Mucosa of rectum (tissue), 2 donors: ENCODE results near the gene RPN1.

ENCODE experiments used
- H3K27ac ChIP-seq, 2 donors: one replicate each; pipeline ENCODE4 v1.7.0; 2013; ENCODE audit warnings: inconsistent platforms in 2 of 2, low read depth in 2 of 2, low read length in 2 of 2
- H3K27me3 ChIP-seq, 2 donors: one replicate each; pipeline ENCODE4 v1.7.0; 2013; ENCODE audit warnings: low read length in 2 of 2; ENCODE audit not compliant: control insufficient read depth in 2 of 2, insufficient read depth in 2 of 2
- H3K36me3 ChIP-seq, 2 donors: one replicate each; pipeline ENCODE4 v1.7.0; 2013; ENCODE audit warnings: low read length in 2 of 2; ENCODE audit not compliant: control insufficient read depth in 2 of 2, insufficient read depth in 2 of 2
- H3K4me1 ChIP-seq, 2 donors: one replicate each; pipeline ENCODE4 v1.7.0; 2013; ENCODE audit warnings: low read length in 2 of 2, mild to moderate bottlenecking in 1 of 2; ENCODE audit not compliant: control insufficient read depth in 2 of 2, insufficient read depth in 2 of 2
- H3K4me3 ChIP-seq, 2 donors: one replicate each; pipeline ENCODE4 v1.7.0; 2013; ENCODE audit warnings: low read length in 2 of 2
- H3K9ac ChIP-seq, 2 donors: one replicate each; pipeline ENCODE4 v1.7.0; 2013; ENCODE audit warnings: low read length in 2 of 2, low read depth in 1 of 2, mild to moderate bottlenecking in 1 of 2
- H3K9me3 ChIP-seq, 2 donors: one replicate each; pipeline ENCODE4 v1.7.0; 2013; ENCODE audit warnings: low read length in 2 of 2; ENCODE audit not compliant: control insufficient read depth in 2 of 2
- donor health status: healthy.
- donor health status: Normal muscosa, but diverticular disease.

RPN1 gene

GRCh38 chr3:128650096-128651050 lies at the start of gene RPN1:
RPN1 (minus strand) TSS chr3:128650818; CDS start chr3:128650800, 18 bp downstream.
- no peaks in the 10 kb centered on the region for H3K36me3 ChIP-seq
- H3K27ac ChIP-seq = peak within 1 kb of the TSS; percentile 96 to 97
- H3K4me3 ChIP-seq = peak within 1 kb of the TSS; percentile 90 to 92
- peaks cover 7 to 8% of the 10 kb centered on the region in 2 donors for H3K4me1 ChIP-seq
- H3K27me3 ChIP-seq = no peaks in the 10 kb centered on the region
- no peaks in the 10 kb centered on the region for H3K9me3 ChIP-seq
- H3K9ac ChIP-seq = peak within 1 kb of the TSS; percentile 97

GRCh38 chr3:128698211-128699047 lies 47.8 kb upstream of the RPN1 start:
- no peaks in the 10 kb centered on the region for H3K4me1 ChIP-seq
- H3K4me3 ChIP-seq = peak overlapping the region; percentile 74 to 78
- H3K9me3 ChIP-seq = no peaks in the 10 kb centered on the region
- H3K27me3 ChIP-seq = no peaks in the 10 kb centered on the region
- peak overlapping the region; percentile 41 to 74 for H3K9ac ChIP-seq
- H3K36me3 ChIP-seq = no peaks in the 10 kb centered on the region
- H3K27ac ChIP-seq = peak overlapping the region; percentile 37 to 43

- no peaks in the 10 kb centered on the region for H3K36me3 ChIP-seq
- no peak overlapping the region for H3K9ac ChIP-seq
- no peaks in the 10 kb centered on the region for H3K9me3 ChIP-seq
- no peak overlapping the region for H3K4me3 ChIP-seq
- H3K27ac ChIP-seq = no peak overlapping the region
- no peaks in the 10 kb centered on the region for H3K27me3 ChIP-seq
- no peaks in the 10 kb centered on the region for H3K4me1 ChIP-seq
Measured at GRCh38 chr3:128697341-128697740, 46.7 kb upstream of the RPN1 start.

GRCh38 chr3:128693696-128694095 lies 43.1 kb upstream of the RPN1 start:
- H3K4me1 ChIP-seq = no peaks in the 10 kb centered on the region
- no peak overlapping the region for H3K27ac ChIP-seq
- H3K27me3 ChIP-seq = no peaks in the 10 kb centered on the region
- no peak overlapping the region for H3K4me3 ChIP-seq
- H3K9me3 ChIP-seq = no peaks in the 10 kb centered on the region
- H3K9ac ChIP-seq = no peak overlapping the region
- no peaks in the 10 kb centered on the region for H3K36me3 ChIP-seq

- Histone ChIP-seq H3K9me3 (no peaks in the 10 kb centered on the region), H3K36me3 (no peaks in the 10 kb centered on the region), H3K9ac (no peak overlapping the region), H3K27ac (no peak overlapping the region), H3K4me1 (no peaks in the 10 kb centered on the region), H3K27me3 (no peaks in the 10 kb centered on the region), H3K4me3 (no peak overlapping the region)
Measured at GRCh38 chr3:128689060-128689459, 38.4 kb upstream of the RPN1 start.

GRCh38 chr3:128686465-128686864 lies 35.8 kb upstream of the RPN1 start:
- Histone ChIP-seq H3K27ac (no peak overlapping the region), H3K4me3 (no peak overlapping the region), H3K9ac (no peak overlapping the region)

GRCh38 chr3:128684986-128685726 lies 34.5 kb upstream of the RPN1 start:
- Histone ChIP-seq H3K9me3 (no peaks in the 10 kb centered on the region), H3K4me1 (peaks cover 2 to 4% of the 10 kb centered on the region in 2 donors), H3K27me3 (no peaks in the 10 kb centered on the region), H3K4me3 (no peak overlapping the region), H3K9ac (no peak overlapping the region), H3K27ac (no peak overlapping the region), H3K36me3 (no peaks in the 10 kb centered on the region)

More at GRCh38 chr3:128686465-128686864, 35.8 kb upstream of the RPN1 start:
- Histone ChIP-seq H3K36me3 (no peaks in the 10 kb centered on the region), H3K27me3 (no peaks in the 10 kb centered on the region), H3K9me3 (no peaks in the 10 kb centered on the region), H3K4me1 (peaks cover 0 to under 1% of the 10 kb centered on the region in 2 donors)

GRCh38 chr3:128683957-128684356 lies 33.3 kb upstream of the RPN1 start:
- H3K4me1 ChIP-seq = peaks cover 2 to 4% of the 10 kb centered on the region in 2 donors
- no peak overlapping the region for H3K4me3 ChIP-seq
- no peak overlapping the region for H3K9ac ChIP-seq
- no peak overlapping the region for H3K27ac ChIP-seq
- no peaks in the 10 kb centered on the region for H3K27me3 ChIP-seq
- H3K36me3 ChIP-seq = no peaks in the 10 kb centered on the region
- no peaks in the 10 kb centered on the region for H3K9me3 ChIP-seq

GRCh38 chr3:128681369-128681829 lies 30.8 kb upstream of the RPN1 start:
- peak overlapping the region; percentile 90 to 95 for H3K9ac ChIP-seq
- H3K4me1 ChIP-seq = peaks cover 2 to 4% of the 10 kb centered on the region in 2 donors
- no peaks in the 10 kb centered on the region for H3K27me3 ChIP-seq

More at GRCh38 chr3:128681369-128681829, 30.8 kb upstream of the RPN1 start:
- Histone ChIP-seq H3K4me3 (peak overlapping the region; percentile 74 to 98), H3K9me3 (no peaks in the 10 kb centered on the region), H3K36me3 (no peaks in the 10 kb centered on the region), H3K27ac (peak overlapping the region; percentile 95 to 96)
